CD1c-positive myeloid dendritic cell (primary cell): ENCODE data around the gene SYNDIG1.

ENCODE experiments used
- DNase-seq: peaks from one replicate; pipeline ENCODE4 v3.0.0-alpha.2; 2016; ENCODE audit errors: extremely low spot score

Gene SYNDIG1

GRCh38 chr20:24472426-24472825, 3.0 kb downstream of the SYNDIG1 start:
- DNase-seq: no peak

DNA sequence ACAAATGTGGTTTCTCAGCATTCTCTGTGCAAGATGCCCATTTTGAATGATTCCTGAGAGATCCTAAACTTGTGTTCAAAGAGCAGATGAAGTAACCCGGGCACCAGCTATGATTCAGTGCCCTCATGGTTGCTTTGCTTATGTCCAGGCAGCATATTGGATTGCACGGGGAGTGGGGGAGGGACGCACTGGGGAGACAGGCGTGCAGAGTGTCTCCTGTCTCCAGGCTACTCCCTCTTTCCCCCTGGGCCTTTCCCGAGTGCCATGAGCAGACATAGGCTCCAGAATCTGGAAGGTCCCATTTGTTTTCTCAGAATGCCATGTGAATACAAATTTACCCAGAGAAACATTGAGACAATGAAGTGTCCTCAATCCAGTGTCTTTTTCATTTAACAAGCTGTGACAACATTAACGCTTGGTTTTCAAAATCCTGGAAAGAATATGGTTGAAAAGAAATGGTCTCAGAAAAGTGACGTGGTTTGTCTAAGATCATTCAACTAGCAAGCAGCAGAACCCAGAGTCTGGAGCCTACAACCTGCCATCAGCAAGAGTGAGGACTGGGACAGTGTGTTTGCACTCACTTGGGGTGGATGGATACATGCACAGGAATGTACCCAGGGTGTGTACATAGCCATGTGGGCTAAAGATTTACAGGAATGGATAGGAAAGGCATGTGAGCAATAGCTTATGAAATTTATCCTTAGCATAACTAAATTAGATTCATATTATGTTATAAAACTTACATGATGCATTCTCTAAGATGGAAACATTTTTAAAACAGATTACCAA, 4.2 kb downstream of the SYNDIG1 start:
- DNase-seq: no peak

GRCh38 chr20:24477831-24478547, 8.6 kb downstream of the SYNDIG1 start:
- DNase-seq: no peak

DNA sequence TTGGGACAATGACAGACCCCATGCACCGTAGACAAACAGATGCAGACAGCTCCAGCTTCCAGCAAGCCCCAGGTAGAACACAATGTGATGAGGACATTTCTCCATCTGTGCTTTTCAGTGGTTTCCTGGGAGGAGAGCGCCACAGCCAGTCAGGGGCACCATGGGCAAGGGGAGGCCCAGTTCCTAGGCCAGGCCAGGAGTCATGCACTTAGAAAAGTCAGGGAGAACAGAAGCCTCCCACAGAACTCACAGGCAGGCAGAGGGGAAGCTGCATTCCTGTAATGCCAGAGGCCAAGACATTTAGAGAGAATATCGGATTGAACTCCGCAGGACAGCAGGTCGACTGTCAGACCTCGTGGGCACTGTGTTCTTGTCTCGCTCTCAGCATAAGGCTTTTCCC, 9.2 kb downstream of the SYNDIG1 start:
- DNase-seq: no peak

- no peak for DNase-seq
Observed at GRCh38 chr20:24479106-24479505, 9.7 kb downstream of the SYNDIG1 start.

DNA sequence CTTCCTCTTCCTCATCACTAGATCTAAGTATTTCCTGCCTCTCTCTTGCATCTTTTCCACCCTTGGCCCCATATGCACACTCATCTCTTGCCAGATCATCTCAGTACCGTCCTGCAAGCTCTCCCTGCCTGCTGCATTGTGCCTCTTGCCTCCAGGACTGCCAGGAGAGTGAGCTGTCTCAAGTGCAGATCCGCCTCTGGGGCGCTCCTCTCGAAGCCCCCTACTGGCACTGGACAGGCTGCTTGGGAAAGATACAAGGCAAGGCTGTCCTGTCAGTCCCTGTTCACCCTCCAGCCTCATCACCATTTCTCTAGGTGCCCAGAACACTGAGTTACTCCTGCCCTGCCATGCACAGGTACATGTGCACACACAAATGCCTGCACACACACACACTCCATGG, 10.2 kb downstream of the SYNDIG1 start:
- no peak for DNase-seq

GRCh38 chr20:24480509-24480908, 11.1 kb downstream of the SYNDIG1 start:
- no peak for DNase-seq

GRCh38 chr20:24481173-24481572, 11.7 kb downstream of the SYNDIG1 start:
- DNase-seq: no peak

GRCh38 chr20:24483435-24484080, 14.1 kb downstream of the SYNDIG1 start:
- no peak for DNase-seq

DNA sequence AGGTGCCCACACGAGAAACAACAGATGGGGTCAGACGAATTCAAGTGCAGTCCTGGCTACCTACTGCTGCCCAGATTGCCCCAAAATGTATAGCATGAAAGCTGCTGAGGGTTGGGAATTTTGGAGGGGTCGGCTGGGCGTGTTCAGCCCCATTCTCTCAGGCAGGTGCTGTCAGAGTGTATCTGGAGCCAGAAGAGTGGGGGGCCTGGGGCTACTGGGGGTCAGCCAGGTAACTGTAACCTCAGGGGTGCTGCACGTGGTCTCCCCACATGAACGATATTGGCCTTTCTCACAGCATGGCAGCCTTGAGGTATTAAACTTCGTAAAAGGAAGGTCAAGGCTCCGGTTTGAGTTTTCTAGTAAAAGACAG, 14.6 kb downstream of the SYNDIG1 start:
- no peak for DNase-seq

GRCh38 chr20:24485981-24486380, 16.6 kb downstream of the SYNDIG1 start:
- DNase-seq: no peak

DNA sequence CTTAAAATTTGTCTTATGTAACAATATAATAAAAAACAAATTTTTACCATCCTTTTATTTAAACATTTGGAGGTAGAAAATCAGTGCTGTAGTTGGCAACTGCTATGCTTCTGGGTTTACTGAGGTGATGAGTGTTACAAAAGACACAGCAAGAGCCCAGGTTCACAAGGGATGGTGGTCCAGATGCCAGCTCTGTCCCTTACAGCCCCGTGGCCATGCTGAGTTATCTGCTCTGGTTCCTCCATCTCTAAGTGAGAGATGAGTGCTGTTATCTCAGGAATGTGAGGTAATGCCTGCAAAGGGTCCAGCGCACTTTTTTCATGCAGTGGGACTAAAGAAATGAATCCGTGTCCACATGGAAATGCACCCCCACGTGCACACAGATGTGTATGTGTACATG, 17.8 kb downstream of the SYNDIG1 start:
- no peak for DNase-seq

- no peak for DNase-seq
Observed at GRCh38 chr20:24487648-24488047, 18.2 kb downstream of the SYNDIG1 start.

DNA sequence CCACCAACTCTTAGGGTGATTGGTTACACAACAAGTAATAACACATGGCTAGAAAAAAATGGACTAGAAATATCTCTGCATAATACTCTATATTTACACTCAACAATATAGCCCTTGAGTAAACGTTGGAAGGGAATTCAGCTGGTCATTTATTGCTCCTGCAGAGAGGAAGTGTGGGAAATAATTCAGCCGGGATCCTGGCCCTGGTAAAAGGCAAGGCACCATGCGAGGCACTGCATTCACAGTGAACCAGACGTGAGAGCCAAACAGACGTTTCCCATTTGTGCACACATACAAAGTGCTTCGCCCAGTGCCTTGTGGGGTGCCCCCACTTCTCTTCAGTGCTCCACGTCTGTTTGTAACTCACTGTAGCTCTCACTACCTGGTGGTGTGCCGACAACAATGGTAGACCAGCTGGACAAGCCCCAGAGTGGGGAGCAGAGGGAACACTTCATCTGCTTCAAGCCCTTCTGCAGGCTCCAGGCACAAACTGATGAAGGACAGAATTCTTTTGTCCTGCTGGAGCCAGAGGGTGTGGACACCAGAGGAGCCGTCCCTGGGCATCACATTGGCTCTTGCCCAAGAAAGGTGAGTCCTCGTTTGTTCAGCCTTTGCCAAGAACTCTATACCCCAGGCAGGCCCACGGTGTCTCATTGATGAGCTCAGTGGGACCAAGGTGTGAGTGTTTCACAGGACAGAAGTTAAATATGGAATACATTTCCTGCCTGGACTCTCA, 18.8 kb downstream of the SYNDIG1 start:
- DNase-seq: no peak

DNA sequence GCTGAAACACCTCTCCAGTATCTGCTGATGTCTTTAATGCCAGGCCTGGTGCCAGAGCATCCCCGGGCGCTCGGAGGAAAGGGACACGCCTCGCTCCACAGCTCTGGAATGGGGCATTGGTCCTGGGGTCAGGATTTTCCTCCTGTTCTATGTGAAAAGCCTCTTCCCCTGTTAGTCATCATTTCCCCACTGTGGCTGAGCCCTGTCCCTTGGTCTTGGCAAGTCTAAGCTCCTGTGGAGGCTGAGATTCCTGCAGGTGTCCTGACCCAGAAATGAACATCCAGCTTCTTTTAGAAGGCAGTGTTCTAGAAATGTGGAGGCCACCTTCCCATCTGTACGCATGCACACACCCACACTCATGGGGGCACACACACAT, 19.4 kb downstream of the SYNDIG1 start:
- DNase-seq: no peak

DNA sequence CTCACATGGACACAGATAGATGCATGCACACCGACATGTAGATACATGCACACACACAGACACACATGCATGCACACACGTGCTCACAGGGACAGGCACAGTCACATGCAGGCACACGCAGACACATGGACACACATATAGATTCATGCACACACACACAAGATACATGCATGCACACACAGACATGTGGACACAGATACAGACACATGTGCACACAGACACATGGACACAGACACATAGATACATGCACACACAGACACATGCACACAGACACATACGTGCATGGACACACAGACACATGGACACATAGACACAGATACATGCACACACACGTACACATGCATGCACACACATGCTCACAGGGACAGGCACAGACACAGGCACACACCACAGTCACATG, 19.8 kb downstream of the SYNDIG1 start:
- no peak for DNase-seq

- no peak for DNase-seq
Observed at GRCh38 chr20:24489631-24490260, 20.3 kb downstream of the SYNDIG1 start.

- DNase-seq: no peak
Observed at GRCh38 chr20:24490598-24490997, 21.2 kb downstream of the SYNDIG1 start.

GRCh38 chr20:24491041-24491756, 21.8 kb downstream of the SYNDIG1 start:
- no peak for DNase-seq

- no peak for DNase-seq
Observed at GRCh38 chr20:24492031-24492607, 22.7 kb downstream of the SYNDIG1 start.

DNA sequence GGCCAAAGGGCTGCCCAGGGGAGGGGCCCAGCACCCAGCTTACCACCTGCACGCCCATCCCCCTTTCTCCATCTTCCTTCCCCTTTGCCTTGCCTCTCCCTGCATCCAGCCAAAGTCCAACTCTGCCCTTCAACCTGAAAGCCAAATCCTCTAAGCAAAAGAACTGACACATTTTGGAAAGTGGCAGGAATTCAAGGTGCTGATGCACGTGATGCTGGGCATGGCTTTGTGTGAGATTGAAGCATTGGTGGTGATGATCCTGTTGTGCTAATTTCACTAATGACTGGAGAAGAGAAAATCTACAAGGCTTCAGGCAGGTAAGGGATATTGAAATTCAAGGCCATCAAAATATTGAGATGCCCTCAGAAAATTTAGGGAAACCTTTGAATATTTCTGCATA, 23.3 kb downstream of the SYNDIG1 start:
- DNase-seq: no peak
